ENCODE results near the gene AFTPH.

AFTPH gene

DNA sequence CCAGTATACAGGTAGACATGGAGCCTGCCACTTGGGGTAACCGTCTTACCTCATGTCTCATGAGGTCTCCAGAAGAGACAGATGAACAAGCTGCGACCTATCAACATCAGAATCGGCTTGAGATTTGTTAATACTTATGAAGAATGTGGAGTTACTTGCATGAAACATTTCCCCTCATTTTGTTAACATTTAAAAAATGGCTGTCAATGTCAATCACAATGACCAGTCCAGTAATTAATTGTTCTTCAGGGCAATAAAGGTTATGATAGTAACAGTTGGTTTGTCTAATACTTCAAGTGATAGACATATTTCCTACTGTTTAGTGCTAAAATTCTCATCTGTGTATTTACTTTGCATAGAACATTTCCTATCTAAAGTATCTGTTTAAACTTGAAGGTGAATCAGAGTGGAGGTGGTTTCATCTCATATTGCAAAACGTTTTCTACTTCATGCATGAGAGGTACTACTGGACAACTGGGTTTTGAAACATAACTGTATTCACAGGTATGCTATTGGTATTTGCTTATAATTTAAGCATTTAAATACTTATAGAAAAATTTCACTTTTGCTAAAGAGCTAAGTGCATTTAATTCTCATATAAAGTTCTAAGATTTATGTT is 114.5 kb downstream of the AFTPH start:
- no peak for DNase-seq
- Histone ChIP-seq H2AFZ (ENCODE audit: low read length) (no peak overlapping the region), H3K27ac (ENCODE audit: low read length) (peak overlapping the region; percentile 100), H3K9ac (ENCODE audit: low read length) (peak overlapping the region; percentile 89), H3K4me3 (ENCODE audit: low read length) (0 out of 2 replicates have a peak overlapping the region, but pooled peaks have one; percentile 53), H3F3A (ENCODE audit: insufficient read depth, low read length) (peaks cover 43% of the 10 kb centered on the region), H4K20me1 (ENCODE audit: insufficient read depth, low read length) (no peaks in the 10 kb centered on the region), H3K79me2 (ENCODE audit: low read length) (peaks cover 85% of the 10 kb centered on the region), H3K27me3 (replicated peaks; ENCODE audit: insufficient read depth, low read length) (no peaks in the 10 kb centered on the region), H3K4me2 (ENCODE audit: low read depth, low read length) (peak overlapping the region; percentile 93), H3K4me1 (ENCODE audit: low read length) (peaks cover 69% of the 10 kb centered on the region), H3K9me2 (replicated peaks; ENCODE audit: insufficient read depth, low read length) (no peaks in the 10 kb centered on the region), H3K36me3 (replicated peaks; ENCODE audit: insufficient read depth, low read length) (peaks cover 6% of the 10 kb centered on the region; the same call in 1 of the 2 replicates), H3K9me3 (replicated peaks; ENCODE audit: insufficient read depth, low read length) (no peaks in the 10 kb centered on the region)
- TF ChIP-seq EZH2 (optimal IDR thresholded peaks at IDR 0.05; ENCODE audit: low read depth, low read length) = no peak
- TF ChIP-seq CTCF (IDR thresholded peaks at IDR 0.05; ENCODE audit: low read length) = no peak

- no peaks in the 10 kb centered on the region for H4K20me1 ChIP-seq (ENCODE audit: insufficient read depth, low read length)
These were observed 115.6 kb downstream of the AFTPH start for GRCh38 chr2:64639691-64640090.

DNA sequence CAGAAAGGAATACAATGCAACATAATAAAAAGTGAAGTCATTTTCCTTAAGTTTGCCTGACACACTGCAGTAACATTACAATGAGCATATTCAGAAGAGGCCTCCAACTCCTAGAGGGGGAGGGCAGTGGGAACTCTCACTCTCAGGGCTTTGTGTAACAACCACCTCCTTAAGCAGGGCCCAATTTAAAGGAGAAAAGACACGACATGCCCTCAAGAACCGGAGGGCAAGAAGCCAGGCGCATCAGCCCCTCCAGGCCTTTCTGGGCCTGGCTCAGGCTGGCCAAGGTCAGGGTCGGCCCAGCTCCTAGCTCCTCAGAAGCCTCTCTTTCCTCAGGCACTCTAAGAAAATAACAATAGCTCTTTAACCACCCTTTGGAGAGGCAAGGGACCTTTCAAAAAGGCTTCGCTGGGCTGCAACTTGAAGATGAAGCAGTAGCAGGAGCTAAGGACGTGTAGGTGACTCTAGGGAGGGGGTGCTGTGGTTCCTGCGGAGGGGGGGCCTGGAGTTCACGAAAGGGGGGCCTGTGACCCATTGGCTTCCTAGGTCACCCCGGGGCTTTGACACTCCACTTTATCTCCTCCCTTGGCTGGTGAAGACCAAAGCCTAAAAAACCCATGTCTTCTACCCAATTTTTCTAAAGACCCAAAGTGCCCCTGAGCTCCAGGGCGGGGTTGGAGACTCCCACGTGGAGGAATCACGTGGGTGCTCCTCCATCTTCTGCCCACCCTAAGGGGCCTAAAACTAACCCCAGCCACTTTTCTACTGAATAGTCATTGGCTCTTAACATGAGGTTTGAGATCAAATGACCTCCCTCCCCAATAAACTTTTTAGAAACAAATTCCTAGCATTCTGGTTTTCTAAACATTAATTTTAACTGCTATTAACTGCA is 116.3 kb downstream of the AFTPH start:
- H3K79me2 ChIP-seq (ENCODE audit: low read length) = peaks cover 86% of the 10 kb centered on the region
- no peaks in the 10 kb centered on the region for H4K20me1 ChIP-seq (ENCODE audit: insufficient read depth, low read length)
- H2AFZ ChIP-seq (ENCODE audit: low read length) = no peak overlapping the region
- peak overlapping the region; percentile 14; the same call in 1 of the 2 replicates for H3K9ac ChIP-seq (ENCODE audit: low read length)
- H3K4me2 ChIP-seq (ENCODE audit: low read depth, low read length) = peak overlapping the region; percentile 93; the same call in 1 of the 2 replicates
- no peaks in the 10 kb centered on the region for H3K9me2 ChIP-seq (replicated peaks; ENCODE audit: insufficient read depth, low read length)
- DNase-seq = no peak
- TF ChIP-seq EZH2 (optimal IDR thresholded peaks at IDR 0.05; ENCODE audit: low read depth, low read length) = no peak
- no peak for TF ChIP-seq CTCF (IDR thresholded peaks at IDR 0.05; ENCODE audit: low read length)
- no peak for TF ChIP-seq EZH2phosphoT487 (IDR thresholded peaks at IDR 0.05; ENCODE audit: low read length)
- H3K36me3 ChIP-seq (replicated peaks; ENCODE audit: insufficient read depth, low read length) = peaks cover 6% of the 10 kb centered on the region; the same call in 1 of the 2 replicates
- no peaks in the 10 kb centered on the region for H3K27me3 ChIP-seq (replicated peaks; ENCODE audit: insufficient read depth, low read length)
- H3F3A ChIP-seq (ENCODE audit: insufficient read depth, low read length) = peaks cover 60% of the 10 kb centered on the region
- peak overlapping the region; percentile 100; the same call in 1 of the 2 replicates for H3K27ac ChIP-seq (ENCODE audit: low read length)
- no peak overlapping the region for H3K4me3 ChIP-seq (ENCODE audit: low read length)
- H3K4me1 ChIP-seq (ENCODE audit: low read length) = peaks cover 76% of the 10 kb centered on the region
- no peaks in the 10 kb centered on the region for H3K9me3 ChIP-seq (replicated peaks; ENCODE audit: insufficient read depth, low read length)

More at GRCh38 chr2:64639691-64640090, 115.6 kb downstream of the AFTPH start:
- H2AFZ ChIP-seq (ENCODE audit: low read length) = no peak overlapping the region
- no peaks in the 10 kb centered on the region for H3K9me3 ChIP-seq (replicated peaks; ENCODE audit: insufficient read depth, low read length)
- peak overlapping the region; percentile 93 for H3K4me2 ChIP-seq (ENCODE audit: low read depth, low read length)
- H3K27ac ChIP-seq (ENCODE audit: low read length) = peak overlapping the region; percentile 100
- H3F3A ChIP-seq (ENCODE audit: insufficient read depth, low read length) = peaks cover 53% of the 10 kb centered on the region
- H3K79me2 ChIP-seq (ENCODE audit: low read length) = peaks cover 86% of the 10 kb centered on the region
- no peaks in the 10 kb centered on the region for H3K27me3 ChIP-seq (replicated peaks; ENCODE audit: insufficient read depth, low read length)
- H3K36me3 ChIP-seq (replicated peaks; ENCODE audit: insufficient read depth, low read length) = peaks cover 6% of the 10 kb centered on the region; the same call in 1 of the 2 replicates
- H3K9ac ChIP-seq (ENCODE audit: low read length) = no peak overlapping the region; the same call in 1 of the 2 replicates
- no peak for DNase-seq
- peaks cover 76% of the 10 kb centered on the region for H3K4me1 ChIP-seq (ENCODE audit: low read length)
- no peaks in the 10 kb centered on the region for H3K9me2 ChIP-seq (replicated peaks; ENCODE audit: insufficient read depth, low read length)
- H3K4me3 ChIP-seq (ENCODE audit: low read length) = no peak overlapping the region
- TF ChIP-seq EZH2phosphoT487 (IDR thresholded peaks at IDR 0.05; ENCODE audit: low read length) (no peak), EZH2 (optimal IDR thresholded peaks at IDR 0.05; ENCODE audit: low read depth, low read length) (no peak), CTCF (IDR thresholded peaks at IDR 0.05; ENCODE audit: low read length) (no peak)
